Right lobe of liver (tissue), 4 donors: ENCODE measurements around the gene ZBTB7C.

Experiments
- CTCF ChIP-seq, 4 donors: fragments of 200-600 bp in 3 of 4; fragments of 450-650 bp in 1 of 4; IDR thresholded peaks; one replicate each; pipeline versions ENCODE4 v1.5.1 to v1.8.0; 2016 to 2022; ENCODE audit warnings: antibody characterized with exemption in 4 of 4, mild to moderate bottlenecking in 2 of 4
- POLR2A ChIP-seq: fragments of 450-650 bp; IDR thresholded peaks from one replicate; pipeline ENCODE4 v1.6.1; 2017; ENCODE audit warnings: antibody characterized with exemption, mild to moderate bottlenecking
- donor health status: DM: no; HTN: no; CAD: no.
- donor health status: DM: no; HTN: no; CAD: no.
- donor health status: DM: no; HTN: yes; CAD: no.

GRCh38 chr18:48195787-48196186 lies 213.4 kb downstream of the ZBTB7C start:
- TF ChIP-seq POLR2A (no peak), CTCF (IDR thresholded peaks at IDR 0.05) (no peak)
